GM18951 (cell line): ENCODE data around the gene WNT1.

Experiments used
- POLR2A ChIP-seq: IDR thresholded peaks from 4 replicates; pipeline ENCODE4 v1.6.1; 2011; ENCODE audit warnings: mild to moderate bottlenecking; ENCODE audit not compliant: insufficient read length, insufficient read depth; ENCODE audit errors: extremely low read depth
- in situ Hi-C: fragments of 300-500 bp; cut with MboI; formaldehyde crosslinking; loops from one replicate; pipeline ENCODE4 v1.12.0; 2022; ENCODE audit warnings: low sequenced_read_pairs, mixed read lengths, inconsistent platforms; ENCODE audit not compliant: unreplicated experiment

Gene WNT1

DNA sequence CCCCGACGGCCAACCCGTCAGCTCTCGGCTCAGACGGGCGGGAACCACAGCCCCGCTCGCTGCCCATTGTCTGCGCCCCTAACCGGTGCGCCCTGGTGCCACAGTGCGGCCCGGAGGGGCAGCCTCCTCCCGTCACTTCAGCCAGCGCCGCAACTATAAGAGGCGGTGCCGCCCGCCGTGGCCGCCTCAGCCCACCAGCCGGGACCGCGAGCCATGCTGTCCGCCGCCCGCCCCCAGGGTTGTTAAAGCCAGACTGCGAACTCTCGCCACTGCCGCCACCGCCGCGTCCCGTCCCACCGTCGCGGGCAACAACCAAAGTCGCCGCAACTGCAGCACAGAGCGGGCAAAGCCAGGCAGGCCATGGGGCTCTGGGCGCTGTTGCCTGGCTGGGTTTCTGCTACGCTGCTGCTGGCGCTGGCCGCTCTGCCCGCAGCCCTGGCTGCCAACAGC is at the start of gene WNT1:
Gene WNT1, plus strand, starts transcription at position 32 of the 450 bp plus-strand sequence. Its CDS starts 329 bp downstream, at position 361.
- in situ Hi-C loops = no loop called here
- no peak for TF ChIP-seq POLR2A

DNA sequence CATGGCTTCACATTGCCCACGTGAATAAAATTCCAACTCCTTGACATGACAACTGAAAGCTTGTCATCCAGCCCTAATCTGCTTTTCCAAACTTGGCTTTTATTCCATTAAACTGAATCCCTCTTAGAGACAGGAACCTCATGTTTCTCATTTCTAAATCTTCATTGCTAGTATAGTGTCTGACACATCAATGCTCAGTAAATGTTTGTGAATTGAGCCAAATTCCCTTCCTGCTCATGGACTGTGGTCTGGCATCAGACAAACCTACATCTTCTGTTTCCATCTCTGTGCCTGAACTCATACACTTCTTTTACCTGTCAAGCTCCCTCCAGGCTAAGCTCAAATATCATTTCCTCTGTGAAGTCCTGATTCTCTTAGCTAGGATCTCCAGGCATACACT is 48.6 kb upstream of the WNT1 start:
- in situ Hi-C loops = no loop called here

DNA sequence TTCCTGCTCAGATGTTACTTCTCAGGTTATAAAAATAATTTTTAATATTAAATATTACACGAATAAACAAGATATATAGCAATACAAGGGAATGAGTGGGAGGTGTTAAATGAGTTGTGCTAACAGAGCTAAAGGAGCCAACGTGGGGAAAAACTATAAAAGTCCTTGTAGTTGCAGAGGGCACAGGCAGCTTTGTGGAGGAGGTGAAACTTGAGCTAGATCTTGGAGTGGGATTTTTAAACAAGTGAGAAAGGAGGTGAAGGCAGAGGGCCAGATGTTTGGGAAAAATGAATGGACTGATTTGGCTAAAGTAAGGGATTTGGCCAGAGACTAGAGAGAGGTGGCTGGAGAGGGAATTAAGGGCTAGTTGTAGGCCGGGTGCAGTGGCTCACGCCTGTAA is 47.6 kb upstream of the WNT1 start:
- TF ChIP-seq POLR2A = no peak
- in situ Hi-C loops = no loop called here

More for the DNA sequence above, 48.6 kb upstream of the WNT1 start:
- no peak for TF ChIP-seq POLR2A

DNA sequence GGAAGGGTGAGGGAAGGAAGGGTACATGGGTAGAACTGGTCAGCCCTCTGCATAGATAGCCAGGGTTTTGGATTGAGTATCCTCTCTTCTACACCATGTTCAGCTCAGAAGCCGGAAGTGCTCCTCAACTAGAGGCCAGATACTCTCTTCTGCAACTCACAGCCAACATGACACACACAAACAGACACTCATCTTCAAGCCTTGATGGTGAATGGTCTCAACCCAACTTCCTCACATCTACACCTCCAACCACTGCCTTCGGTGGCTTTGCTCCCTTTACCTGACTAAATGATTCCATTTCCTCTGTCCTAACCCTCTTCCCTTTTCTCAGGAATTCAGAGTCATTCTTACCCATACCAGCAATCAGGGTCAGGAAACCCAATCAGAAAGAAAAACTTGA is 45.2 kb upstream of the WNT1 start:
- no peak for TF ChIP-seq POLR2A
- in situ Hi-C loops = no loop called here

DNA sequence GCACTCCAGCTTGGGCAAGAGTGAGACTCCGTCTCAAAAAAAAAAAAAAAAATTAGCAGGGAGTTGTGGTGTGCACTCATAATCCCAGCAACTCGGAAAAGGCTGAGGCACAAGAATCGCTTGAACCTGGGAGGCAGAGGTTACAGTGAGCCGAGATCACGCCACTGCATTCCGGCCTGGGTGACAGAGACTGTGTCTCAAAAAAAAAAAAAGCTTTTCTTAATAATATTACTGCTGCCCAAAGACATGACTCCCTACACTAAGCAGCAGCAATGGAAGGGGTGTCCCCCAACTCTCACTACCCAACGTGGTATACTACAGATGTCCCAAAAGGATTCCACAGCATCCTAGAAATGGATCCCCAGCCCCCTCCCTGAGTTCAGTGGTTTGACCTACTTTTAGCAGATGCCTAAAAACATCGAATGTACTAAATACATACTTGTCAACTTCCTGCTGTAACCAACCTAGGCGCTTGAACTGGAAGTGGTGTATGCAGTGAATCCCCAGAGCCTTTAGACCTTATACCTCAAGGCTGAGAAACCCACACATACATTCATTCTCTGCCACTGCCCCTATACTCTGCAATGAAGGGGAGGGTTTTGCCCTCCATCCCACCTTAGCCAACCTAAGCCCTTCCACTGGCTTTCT is 44.3 kb upstream of the WNT1 start:
- in situ Hi-C loops = no loop called here
- TF ChIP-seq POLR2A = no peak

DNA sequence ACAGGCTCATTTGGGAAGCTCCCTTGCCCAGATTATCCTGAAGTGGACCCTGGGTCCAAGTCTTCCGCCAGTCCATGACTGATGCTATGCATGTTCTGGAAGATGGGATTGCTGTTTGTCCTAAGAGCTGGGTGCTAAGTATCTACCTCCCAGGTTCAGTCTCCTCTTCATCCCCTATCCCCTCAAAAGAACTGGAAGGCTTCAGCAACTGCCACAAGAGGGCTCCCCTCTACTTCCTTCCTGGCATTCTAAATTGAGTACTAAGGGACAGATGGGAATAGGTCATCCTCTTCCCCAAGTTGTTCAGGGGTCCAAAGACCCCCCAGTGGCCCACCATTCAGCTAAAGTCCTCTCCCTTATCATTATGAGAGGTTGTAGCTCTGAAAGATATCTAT is 43.8 kb upstream of the WNT1 start:
- TF ChIP-seq POLR2A = no peak
- in situ Hi-C loops = no loop called here

DNA sequence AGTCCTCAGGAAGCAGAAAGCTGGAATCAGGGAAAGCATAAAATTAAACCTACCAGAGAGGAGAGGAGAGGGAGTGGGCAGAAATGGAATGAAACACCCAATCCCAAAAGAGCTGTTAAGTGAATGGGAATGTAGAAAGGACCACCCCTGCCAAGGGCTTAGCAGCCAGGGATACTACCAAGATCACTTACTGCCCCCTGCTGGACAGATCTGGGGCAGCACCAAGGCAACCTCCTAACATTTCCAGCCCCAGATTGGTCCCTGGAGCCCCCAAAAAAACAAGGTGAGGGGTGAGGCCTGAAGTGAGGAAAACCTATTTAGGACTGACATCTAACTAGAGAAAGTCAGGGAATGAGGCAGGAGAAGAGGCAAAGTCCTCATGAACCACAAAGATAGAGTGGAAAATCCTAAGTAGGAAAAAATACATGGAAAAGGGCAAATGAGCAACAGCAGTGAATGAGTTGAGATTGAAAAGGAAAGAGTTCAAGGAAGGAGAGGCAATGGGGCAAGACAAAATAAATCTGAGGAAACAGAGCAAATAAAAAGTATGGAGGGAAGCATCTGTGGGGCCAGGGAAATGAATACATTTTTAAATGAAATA is 41.6 kb upstream of the WNT1 start:
- TF ChIP-seq POLR2A = no peak
- in situ Hi-C loops = no loop called here

DNA sequence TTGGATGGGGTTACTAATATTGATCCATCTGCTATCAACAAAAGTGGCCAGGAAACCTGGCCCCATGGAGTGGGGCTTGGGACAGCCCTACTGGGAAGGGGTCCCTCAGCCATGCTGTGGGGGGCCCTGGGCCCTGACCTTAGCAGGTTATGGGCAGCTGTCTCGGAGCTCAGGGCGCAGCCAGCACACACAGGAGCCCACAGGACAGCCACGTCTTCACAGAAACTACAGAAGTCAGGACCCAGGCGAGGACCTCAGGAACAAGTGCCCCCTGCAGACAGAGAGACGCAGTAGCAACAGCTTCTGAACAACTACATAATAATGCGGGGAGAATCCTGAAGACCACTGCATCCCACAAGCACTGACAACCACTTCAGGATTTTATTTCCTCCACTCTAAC is 41.0 kb upstream of the WNT1 start:
- no peak for TF ChIP-seq POLR2A

DNA sequence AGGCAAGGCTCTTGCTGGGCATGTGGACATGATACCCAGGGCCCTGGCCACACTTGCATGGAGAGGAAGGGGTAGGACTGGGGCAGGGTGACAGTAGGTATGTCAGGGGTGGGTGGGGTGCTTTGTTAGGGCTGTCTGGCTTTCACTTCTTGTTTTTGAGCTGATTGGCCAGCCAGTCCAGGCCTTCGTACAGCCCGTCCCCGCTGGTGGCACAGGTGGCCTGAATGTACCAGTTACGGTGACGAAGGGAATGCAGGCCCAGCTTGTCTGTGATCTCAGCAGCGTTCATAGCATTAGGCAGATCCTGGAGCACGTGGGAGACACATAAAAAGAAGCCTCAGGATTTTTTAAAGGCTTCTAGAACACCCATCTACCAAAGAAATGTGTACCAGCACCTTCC is 39.3 kb upstream of the WNT1 start:
- TF ChIP-seq POLR2A = no peak
- in situ Hi-C loops = no loop called here

More for the DNA sequence above, 41.0 kb upstream of the WNT1 start:
- in situ Hi-C loops = no loop called here

DNA sequence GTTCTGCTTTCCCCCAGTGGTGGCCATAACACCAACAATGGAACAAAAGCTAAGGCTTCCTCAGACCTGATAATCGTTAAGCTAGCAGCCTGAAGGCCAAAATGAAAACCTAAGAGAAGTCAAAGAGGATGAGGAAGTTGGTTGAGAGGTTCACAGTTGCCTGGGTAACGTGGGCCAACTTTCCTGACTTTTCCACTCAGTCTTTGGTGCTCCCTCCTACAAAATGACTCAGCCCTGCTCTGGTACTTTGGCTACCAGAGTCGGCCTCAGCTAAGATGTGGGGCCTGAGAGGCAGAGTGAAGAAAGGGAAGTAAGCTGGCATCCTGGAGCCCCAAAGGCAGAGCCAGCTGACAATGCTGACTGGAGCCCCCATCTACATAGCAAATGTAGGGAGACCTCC is 37.9 kb upstream of the WNT1 start:
- TF ChIP-seq POLR2A = no peak
- in situ Hi-C loops = no loop called here

DNA sequence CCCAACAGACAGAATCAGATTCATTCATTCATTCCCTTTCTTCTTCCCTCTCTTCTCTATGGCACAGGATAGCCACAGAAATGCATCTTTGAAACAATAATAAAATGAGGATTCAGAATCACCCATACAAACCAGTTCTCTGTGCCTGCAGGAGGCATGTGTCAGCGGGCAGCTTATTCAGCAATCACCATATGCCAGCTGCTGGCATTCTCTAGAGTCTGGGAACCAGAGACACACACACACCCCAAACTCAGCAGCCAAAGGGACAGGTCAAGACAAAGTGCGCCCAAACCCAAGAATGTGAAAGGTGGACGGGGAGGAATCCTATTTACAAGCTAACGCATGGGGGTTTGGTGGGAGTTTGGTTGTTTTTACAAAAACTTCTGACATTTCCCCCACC is 34.9 kb upstream of the WNT1 start:
- in situ Hi-C loops = no loop called here
- TF ChIP-seq POLR2A = no peak

DNA sequence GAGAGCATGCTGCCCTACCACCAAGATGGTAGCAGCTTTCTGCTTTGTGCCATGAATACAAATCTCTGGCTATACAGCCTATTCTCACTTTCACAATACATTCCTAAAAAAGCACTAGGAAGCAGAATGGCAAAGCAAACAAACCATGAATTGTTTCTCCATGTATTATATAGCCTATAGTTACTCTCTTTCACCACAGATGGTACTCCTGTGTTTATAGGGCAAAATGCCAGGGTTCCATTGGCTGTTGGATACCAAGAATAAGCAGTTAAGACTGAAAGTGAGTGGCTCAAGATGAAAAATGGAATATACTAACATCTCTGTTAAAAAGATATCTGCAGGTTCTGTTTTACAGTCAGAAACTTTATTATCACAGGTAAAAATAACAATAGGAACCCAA is 31.9 kb upstream of the WNT1 start:
- in situ Hi-C loops = no loop called here
- TF ChIP-seq POLR2A = no peak

DNA sequence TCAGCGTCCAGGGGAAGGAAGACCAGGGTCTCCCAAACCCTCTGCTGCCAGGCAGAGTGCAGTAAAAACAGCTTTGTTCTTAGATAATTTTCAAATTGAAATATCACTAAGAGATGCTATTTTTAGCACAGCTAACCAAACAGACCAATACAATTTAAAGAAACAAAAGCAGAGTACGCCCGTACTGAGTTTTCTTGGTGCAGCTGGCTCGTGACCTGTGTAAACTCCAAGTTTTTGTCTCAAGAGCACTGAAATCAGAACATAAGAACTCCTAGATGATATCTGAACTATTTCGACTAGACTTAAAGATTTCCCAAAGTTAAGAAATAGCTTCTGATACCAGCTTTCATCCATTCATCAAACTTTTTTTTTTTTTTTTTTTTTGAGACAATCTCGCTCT is 31.2 kb upstream of the WNT1 start:
- TF ChIP-seq POLR2A = no peak
- in situ Hi-C loops = no loop called here

DNA sequence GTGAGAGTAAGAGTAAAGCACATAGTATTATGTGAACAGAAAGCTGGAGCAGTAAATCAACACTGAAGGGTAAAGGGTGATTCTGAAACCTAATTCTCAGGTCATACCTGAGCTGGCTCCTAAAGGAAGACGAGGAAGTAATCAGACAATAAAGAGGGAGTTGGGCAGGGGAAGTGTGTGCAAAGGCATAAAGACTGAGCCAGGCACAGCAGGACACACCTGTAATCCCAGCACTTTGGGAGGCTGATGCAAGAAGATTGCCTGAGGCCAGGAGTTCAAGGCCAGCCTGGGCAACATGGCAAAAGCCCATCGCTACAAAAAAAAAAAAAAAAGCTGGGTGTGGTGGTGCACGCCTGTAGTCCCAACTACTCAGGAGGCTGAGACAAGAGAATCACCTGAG is 30.4 kb upstream of the WNT1 start:
- TF ChIP-seq POLR2A = no peak

More for the DNA sequence above, 30.4 kb upstream of the WNT1 start:
- in situ Hi-C loops = no loop called here
